CD4-positive, alpha-beta T cell treated with Interleukin-17A for 1 hour (primary cell): ENCODE results near the gene CAMTA1.

ENCODE experiments used
- DNase-seq: peaks from one replicate; pipeline ENCODE4 v3.0.0-alpha.2; 2020

The CAMTA1 gene

DNA sequence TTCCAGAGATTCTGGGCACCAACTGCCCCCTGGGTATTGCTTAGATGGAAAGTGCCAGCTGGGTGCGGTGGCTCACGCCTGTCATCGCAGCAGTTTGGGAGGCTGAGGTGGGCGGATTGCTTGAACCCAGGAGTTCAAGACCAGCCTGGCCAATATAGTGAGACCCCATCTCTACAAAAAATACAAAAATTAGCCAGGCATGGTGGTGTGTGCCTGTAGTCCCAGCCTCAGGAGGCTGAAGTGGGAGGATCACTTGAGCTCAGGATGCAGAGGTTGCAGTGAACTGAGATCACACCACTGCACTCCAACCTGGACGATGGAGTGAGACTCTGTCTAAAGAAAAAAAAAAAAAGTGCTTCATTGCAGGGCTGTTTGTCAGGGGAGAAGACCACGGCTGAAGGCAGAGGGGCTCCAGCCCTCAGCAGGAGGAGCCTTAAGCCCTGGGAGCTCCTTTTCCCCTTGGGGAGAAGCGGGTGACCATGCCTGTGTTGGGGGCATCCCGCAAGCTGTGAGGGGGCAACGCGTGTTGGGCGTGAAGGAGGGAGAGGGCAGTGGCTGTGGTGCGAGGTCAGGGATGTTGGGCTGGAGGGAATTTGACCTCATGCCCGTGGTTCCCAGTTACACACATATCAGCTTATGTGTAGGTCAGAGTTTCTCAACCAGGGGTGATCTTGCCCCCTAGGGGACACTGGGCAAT, 854.3 kb downstream of the CAMTA1 start:
- no peak for DNase-seq

DNA sequence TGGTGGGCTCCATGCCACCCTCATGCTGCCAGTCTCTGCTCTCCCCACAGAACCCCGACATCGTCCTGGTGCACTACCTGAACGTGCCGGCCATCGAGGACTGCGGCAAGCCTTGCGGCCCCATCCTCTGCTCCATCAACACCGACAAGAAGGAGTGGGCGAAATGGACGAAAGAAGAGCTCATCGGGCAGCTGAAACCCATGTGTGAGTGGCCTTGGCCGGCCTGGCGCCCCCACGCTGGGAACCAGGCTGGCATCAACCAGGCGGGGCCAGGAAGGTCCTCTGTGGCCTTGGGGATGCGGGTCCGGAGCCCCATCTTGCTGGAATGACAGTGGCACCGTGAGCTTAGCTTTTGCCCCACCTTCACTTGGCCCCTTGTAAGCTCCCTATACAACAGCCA, 855.1 kb downstream of the CAMTA1 start:
- DNase-seq = no peak

GRCh38 chr1:7640920-7641585, 855.8 kb downstream of the CAMTA1 start:
- no peak for DNase-seq

- DNase-seq = no peak
These were observed 856.5 kb downstream of the CAMTA1 start for GRCh38 chr1:7641587-7642417.

DNA sequence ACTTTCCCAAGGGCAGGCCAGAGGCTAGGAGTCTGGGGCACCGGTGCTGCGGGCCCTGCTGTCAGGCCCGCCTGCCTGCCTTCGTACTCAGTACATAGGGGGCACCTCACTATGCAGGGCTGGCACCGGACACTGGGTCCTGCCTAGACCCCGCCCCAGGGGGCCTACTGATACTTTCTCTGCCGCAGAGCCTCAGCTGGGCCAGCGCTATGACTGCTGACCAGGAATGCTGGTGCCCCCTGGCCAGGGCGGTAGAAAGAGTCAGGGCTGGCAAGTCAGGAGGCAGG, 857.1 kb downstream of the CAMTA1 start:
- no peak for DNase-seq

DNA sequence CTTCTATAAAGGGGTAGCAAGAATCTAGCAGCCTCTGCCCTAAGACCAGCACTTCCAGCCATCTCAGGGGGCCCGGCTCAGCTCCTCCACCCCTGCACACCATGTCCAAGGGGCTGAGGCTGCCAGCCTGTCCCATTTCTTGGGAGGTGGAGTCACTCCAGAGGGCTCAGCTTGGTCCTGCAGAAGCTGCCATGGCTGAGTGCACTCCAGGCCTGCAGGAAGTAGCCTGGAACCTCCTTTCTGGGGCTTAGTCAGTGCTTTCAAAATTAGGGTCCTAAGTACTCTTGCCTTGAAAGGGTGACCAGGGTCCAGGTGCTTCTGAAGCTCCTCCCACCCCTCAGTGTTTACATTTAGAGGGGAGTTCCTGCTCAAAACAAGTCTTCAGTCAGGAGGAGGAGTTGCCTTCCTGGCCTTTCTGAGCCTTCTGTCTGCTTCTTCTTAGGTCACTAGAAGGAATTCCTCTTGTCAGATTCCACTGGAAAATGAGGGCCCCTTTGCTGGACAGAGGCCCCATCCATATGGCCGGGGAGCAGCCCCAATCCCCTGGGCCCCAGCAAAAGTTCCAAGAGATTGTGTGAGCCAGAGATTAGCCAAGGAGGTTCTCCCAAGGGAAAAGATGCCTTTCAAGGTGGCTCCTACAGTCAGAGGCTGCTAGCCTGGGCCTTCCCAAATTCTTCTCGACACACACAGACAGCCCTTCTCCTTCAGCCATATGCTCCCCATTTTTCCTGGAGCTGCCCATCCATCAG, 857.7 kb downstream of the CAMTA1 start:
- no peak for DNase-seq

GRCh38 chr1:7643530-7643929, 858.3 kb downstream of the CAMTA1 start:
- no peak for DNase-seq

GRCh38 chr1:7644086-7644485, 858.8 kb downstream of the CAMTA1 start:
- DNase-seq = no peak

DNA sequence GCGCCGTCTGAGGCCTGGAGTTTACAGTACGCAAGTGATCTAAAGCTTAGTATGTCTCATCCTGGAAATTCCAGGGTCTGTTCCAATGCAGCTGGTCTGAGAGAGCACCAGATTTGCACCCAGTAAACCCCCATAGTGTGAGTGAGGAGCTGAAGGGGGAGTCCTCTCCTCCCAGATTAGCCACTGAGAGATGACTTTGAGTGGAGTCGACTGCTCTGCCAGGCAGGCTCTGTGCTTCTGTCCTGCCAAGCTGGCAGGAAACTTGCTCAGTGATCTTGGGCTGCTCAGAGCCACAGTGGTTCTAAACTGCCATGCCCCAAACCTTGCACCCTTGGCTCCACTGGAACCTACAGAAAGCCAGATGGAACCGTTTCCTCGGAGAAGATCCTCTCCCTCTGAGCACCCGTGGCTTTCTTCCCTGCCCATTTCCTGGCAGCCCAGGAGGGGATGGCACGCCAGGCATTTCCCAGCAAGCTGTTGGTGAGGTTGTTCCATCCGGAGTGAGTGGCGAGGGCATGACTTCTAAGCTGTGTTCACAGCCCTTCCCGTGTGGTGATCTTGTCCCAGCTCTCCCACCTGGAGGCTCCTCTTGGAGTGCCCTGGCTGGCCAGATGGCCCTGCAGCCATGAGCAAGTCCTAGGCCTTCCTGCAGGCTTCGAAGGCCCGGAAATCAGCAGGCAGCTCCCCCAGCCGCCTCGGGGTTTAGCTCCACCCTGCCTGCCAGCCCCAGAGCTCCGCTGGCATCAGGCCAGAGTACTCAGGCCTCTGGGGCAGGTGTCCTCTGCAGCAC, 859.9 kb downstream of the CAMTA1 start:
- no peak for DNase-seq

DNA sequence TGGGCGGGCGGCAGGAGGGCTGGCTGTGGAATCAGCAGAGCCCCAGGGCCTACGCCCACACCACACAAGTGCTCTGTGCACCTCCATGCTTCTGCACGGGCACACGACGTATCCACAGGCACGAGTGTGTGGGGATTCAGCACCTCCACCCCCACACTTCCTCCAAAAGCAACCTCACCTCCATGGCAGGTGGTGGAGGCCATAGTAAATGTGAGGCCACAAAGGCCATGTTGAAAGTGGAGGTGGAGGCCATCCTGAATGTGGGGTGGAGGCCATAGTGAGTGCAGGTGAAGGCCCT, 860.4 kb downstream of the CAMTA1 start:
- DNase-seq = no peak

DNA sequence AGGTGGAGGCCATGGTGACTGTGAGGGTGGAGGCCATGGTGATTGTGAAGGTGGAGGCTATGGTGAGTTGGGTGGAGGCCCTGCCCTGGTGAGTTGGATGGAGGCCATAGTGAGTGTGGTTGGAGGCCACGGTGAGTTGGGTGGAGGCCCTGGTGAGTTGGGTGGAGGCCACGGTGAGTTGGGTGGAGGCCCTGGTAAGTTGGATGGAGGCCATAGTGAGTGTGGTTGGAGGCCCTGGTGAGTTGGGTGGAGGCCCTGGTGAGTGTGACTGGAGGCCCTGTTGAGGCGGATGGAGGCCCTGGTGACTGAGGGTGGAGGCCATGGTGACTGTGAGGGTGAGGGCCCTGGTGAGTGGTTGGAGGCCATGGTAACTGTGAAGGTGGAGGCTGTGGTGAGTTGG, 860.9 kb downstream of the CAMTA1 start:
- DNase-seq = no peak

GRCh38 chr1:7646981-7647901, 862.0 kb downstream of the CAMTA1 start:
- peak; percentile 54 for DNase-seq

DNA sequence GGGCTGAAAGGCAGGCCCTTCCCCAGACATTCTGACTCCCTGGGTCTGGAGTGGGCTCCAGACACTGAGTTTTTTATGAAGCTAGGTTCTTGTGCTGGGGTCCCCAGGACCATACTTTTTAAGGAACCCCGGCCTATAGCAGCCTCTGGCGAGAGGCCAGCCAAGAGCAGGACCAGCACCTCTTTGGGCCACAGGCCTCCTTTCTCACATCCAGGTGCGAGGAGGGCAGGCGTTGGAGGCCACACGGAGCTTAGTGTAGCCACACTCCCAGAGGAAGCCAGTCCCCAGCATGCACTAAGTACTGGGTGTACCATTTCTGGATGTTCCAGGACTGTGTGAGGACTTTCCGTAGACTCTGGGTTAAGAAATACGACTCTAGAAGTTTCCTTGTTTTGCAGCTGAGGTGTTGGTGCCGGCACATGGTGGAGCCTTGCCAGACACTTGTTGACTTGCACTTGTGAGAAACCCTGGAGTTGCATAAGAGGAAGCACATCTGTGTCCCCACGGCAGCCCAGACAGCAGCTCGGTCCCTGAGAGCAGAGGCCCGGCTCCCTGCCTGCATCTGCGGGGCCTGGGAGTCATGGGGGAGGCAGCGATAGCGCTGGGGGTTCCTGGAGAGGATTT, 863.6 kb downstream of the CAMTA1 start:
- DNase-seq = no peak

GRCh38 chr1:7650801-7651200, 865.5 kb downstream of the CAMTA1 start:
- no peak for DNase-seq

GRCh38 chr1:7651203-7651602, 865.9 kb downstream of the CAMTA1 start:
- no peak for DNase-seq

GRCh38 chr1:7652061-7652460, 866.8 kb downstream of the CAMTA1 start:
- DNase-seq = no peak

GRCh38 chr1:7652515-7653098, 867.4 kb downstream of the CAMTA1 start:
- no peak for DNase-seq

DNA sequence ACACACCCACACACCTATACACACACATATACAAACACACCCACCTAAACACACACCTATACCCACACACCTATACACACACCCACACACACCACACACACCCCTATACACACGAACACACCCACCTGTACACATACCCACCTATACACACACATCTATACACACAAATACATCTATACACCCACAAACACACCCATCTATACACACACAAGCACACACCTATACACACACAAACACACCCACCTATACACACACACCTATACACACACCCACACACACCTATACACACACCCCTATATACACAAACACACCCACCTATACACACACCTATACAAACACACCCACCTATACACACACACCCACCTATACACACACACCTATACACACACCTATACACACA, 869.5 kb downstream of the CAMTA1 start:
- DNase-seq = no peak

GRCh38 chr1:7655354-7655753, 870.1 kb downstream of the CAMTA1 start:
- DNase-seq = no peak

DNA sequence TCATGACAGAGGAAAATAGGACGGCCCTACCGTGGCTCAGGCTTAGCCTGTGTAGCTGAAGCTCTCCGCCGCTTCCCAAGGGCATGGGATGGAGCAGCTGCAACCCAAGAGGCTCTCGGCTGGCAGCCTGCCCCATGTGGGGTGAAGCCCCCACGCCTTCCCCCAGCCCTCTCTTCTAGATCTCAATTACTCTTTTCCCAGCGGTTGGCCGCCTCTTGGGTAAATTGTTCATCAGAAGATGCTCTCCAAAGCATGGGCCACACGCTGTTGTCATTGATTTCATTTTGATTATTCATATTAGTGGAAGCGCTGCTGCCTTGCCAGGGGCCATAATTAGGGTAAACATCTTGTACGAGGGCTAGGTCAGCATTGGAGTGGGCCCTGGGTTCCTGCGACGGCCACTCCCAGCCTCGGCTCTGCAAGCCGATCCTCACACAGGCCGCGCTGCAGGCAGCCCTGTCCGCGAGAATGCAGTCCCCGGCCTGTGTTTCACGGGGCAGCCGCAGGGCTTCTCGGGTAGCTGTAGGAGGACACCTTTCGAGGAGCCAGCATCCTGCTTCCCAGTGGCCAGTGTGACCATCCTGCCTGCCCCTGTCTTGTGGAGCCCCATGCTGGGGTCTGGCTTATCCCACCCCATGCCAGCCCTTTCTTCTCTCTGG, 871.4 kb downstream of the CAMTA1 start:
- DNase-seq = no peak
